Mucosa of descending colon (tissue), 3 donors: ENCODE data around the gene ANKRD44. TPM values are rescaled to one million over a fixed set of nuclear protein-coding genes. Genes with fewer than 3 reads are reported as not detected.
A peak's percentile ranks its signal among the peaks of the same experiment; 100 is the strongest.

ENCODE experiments used
- ATAC-seq: fragments of 200-7000 bp; cut with Tn5 transposase; one replicate; pipeline ENCODE4 v1.9.1; 2020; ENCODE audit warnings: mild to moderate bottlenecking, moderate library complexity
- DNase-seq, 3 donors: peaks; one replicate each; pipeline ENCODE4 v3.0.0-alpha.2; 2020
- H3K36me3 ChIP-seq: fragments of 200-600 bp; one replicate; pipeline ENCODE4 v1.8.0; 2021; ENCODE audit warnings: low read depth, mild to moderate bottlenecking
- H3K4me1 ChIP-seq: fragments of 200-600 bp; one replicate; pipeline ENCODE4 v1.8.0; 2021; ENCODE audit warnings: low read depth, mild to moderate bottlenecking
- H3K4me3 ChIP-seq: fragments of 200-600 bp; one replicate; pipeline ENCODE4 v1.8.0; 2021; ENCODE audit warnings: mild to moderate bottlenecking
- H3K9me3 ChIP-seq: fragments of 200-600 bp; one replicate; pipeline ENCODE4 v1.8.0; 2021; ENCODE audit warnings: mild to moderate bottlenecking
- intact Hi-C, 2 donors: fragments of 100-400 bp; cut with DNase I in 1 of 2; cut with micrococcal nuclease in 1 of 2; formaldehyde crosslinking; loops; one replicate each; pipeline versions ENCODE4 v1.11.0 to v1.11.1; 2022; cut with DNase I, micrococcal nuclease
- total RNA-seq, 3 donors: library from RNA; stranded (reverse); fragmentation: NEBNext Ultra II Directional in 2 of 3; extraction: Animal tissue kit (Norgen Biotek cat#: 25700) in 2 of 3; gene quantifications; one replicate each; pipeline versions ENCODE4 v1.2.1 to v1.2.4, GENCODE V29; 2021 to 2023
- TF ChIP-seq, protein P1 (sequence below): fragments of 200-600 bp; IDR thresholded peaks from one replicate; pipeline ENCODE4 v1.8.0; 2022; ENCODE audit warnings: antibody characterized with exemption, mild to moderate bottlenecking
- donor health status: DM: no; HTN: no; CAD: no; lungs with moderate emphysema.
- donor health status: DM: no; HTN: no; CAD: no.
- donor health status: DM: no; HTN: yes; CAD: no.

Gene ANKRD44
- total RNA-seq, 3 donors from 2014 or later: 9.7 to 25.7 (median 13.7) TPM

DNA sequence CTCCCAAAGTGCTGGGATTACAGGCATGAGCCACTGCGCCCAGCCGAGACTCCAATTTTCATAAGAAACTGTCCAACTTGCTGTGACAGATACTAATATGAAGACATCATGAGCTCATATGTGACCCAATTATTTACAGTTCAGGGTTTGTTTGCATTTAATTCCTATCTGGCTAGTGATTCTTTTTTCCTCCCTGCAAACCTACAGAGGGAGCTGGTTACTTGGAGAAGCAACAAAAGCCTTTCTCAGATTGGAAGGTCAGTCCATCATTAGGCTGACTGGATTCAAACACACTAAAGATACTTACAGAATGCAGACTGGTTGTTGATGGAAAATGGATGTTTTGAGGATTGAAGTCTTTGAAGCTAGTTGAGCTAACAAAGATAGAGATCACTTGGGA is 176.4 kb downstream of the ANKRD44 start:
- DNase-seq (no peak), ATAC-seq (no peak)
- no peak overlapping the region for H3K4me3 ChIP-seq
- no peaks in the 10 kb centered on the region for H3K9me3 ChIP-seq
- H3K4me1 ChIP-seq: peaks cover 10% of the 10 kb centered on the region
- intact Hi-C loops: no loop called here
- H3K36me3 ChIP-seq: no peaks in the 10 kb centered on the region
- TF ChIP-seq, protein P1, sequence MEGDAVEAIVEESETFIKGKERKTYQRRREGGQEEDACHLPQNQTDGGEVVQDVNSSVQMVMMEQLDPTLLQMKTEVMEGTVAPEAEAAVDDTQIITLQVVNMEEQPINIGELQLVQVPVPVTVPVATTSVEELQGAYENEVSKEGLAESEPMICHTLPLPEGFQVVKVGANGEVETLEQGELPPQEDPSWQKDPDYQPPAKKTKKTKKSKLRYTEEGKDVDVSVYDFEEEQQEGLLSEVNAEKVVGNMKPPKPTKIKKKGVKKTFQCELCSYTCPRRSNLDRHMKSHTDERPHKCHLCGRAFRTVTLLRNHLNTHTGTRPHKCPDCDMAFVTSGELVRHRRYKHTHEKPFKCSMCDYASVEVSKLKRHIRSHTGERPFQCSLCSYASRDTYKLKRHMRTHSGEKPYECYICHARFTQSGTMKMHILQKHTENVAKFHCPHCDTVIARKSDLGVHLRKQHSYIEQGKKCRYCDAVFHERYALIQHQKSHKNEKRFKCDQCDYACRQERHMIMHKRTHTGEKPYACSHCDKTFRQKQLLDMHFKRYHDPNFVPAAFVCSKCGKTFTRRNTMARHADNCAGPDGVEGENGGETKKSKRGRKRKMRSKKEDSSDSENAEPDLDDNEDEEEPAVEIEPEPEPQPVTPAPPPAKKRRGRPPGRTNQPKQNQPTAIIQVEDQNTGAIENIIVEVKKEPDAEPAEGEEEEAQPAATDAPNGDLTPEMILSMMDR: no peak

DNA sequence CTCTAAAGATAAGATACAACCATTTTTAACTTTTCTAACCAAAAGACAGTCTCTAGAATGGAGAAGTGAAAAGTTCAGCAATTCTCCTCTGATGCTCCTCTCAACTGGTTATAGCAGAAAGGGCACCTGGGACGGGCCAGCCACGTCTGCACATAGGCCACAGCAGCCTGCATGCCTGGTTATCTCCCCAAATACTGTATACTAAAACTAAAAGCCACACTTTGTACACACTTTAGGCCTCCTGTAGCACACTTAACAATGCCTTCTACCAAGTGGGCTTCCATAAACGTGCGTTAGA is 179.1 kb downstream of the ANKRD44 start:
- no peaks in the 10 kb centered on the region for H3K9me3 ChIP-seq
- intact Hi-C loops: no loop called here

DNA sequence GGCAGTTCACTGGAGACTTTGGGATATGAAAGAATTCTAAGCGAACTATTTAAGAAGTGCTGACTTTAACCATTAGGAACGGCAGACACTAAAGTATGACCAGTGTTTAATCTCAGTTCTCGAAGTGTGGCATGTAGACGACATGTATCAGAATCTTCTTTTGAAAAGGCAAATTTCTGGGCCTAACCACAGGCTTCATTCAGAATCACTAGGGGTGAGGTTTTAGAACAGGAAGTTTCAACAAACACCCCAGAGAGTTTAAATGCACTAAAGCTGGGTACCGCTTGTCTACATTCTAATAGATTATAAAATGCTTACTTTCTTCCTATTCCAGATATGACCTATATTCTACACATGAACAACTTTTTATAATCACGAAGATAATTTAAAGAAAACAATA is 180.3 kb downstream of the ANKRD44 start:
- intact Hi-C loops: no loop called here
- peak; percentile 73 for ATAC-seq

More for the DNA sequence above, 179.1 kb downstream of the ANKRD44 start:
- ATAC-seq: peak; percentile 61
- H3K4me3 ChIP-seq: no peak overlapping the region
- TF ChIP-seq, protein P1: no peak
- DNase-seq: no peak
- H3K36me3 ChIP-seq: no peaks in the 10 kb centered on the region
- no peaks in the 10 kb centered on the region for H3K4me1 ChIP-seq

DNA sequence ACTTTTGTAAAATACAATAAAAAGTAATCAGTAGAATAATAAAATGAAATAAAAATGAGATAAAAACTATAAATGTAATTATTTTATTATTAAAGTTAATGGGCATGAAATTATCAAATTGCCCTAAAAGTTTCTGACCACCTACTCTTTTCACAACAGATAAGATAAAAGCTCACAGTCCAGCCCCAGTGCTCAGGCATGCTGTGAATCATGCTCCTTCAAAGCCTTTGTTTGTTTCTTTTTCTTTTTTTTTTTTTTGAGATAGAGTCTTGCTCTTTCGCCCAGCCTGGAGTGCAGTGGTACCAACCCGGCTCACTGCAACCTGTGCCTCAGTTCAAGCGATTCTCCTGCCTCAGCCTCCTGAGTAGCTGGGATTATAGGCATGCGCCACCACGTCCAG is 181.7 kb downstream of the ANKRD44 start:
- H3K9me3 ChIP-seq: no peaks in the 10 kb centered on the region
- ATAC-seq (no peak), DNase-seq (no peak)
- no peaks in the 10 kb centered on the region for H3K36me3 ChIP-seq
- no peak overlapping the region for H3K4me3 ChIP-seq
- TF ChIP-seq, protein P1: no peak
- H3K4me1 ChIP-seq: no peaks in the 10 kb centered on the region
- intact Hi-C loops: no loop called here

More for the DNA sequence above, 180.3 kb downstream of the ANKRD44 start:
- no peaks in the 10 kb centered on the region for H3K9me3 ChIP-seq
- TF ChIP-seq, protein P1: no peak
- DNase-seq: no peak
- no peaks in the 10 kb centered on the region for H3K36me3 ChIP-seq
- H3K4me3 ChIP-seq: no peak overlapping the region
- H3K4me1 ChIP-seq: no peaks in the 10 kb centered on the region

DNA sequence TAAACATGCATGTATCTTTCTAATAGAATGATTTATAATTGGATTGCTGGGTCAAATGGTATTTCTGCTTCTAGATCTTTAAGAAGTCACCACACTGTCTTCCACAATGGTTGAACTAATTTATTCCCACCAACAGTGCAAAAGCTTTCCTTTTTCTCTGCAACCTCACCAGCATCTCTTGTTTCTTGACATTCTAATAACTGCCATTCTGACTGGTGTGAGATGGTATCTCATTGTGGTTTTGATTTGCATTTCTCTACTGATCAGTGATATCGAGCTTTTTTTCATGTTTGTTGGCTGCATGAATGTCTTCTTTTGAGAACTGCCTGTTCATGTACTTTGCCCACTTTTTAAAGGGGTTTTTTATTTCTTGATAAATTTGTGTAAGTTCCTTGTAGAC is 182.5 kb downstream of the ANKRD44 start:
- no peaks in the 10 kb centered on the region for H3K4me1 ChIP-seq
- H3K36me3 ChIP-seq: no peaks in the 10 kb centered on the region
- intact Hi-C loops: no loop called here
- DNase-seq (no peak), ATAC-seq (no peak)
- TF ChIP-seq, protein P1: no peak
- no peaks in the 10 kb centered on the region for H3K9me3 ChIP-seq
- H3K4me3 ChIP-seq: no peak overlapping the region

DNA sequence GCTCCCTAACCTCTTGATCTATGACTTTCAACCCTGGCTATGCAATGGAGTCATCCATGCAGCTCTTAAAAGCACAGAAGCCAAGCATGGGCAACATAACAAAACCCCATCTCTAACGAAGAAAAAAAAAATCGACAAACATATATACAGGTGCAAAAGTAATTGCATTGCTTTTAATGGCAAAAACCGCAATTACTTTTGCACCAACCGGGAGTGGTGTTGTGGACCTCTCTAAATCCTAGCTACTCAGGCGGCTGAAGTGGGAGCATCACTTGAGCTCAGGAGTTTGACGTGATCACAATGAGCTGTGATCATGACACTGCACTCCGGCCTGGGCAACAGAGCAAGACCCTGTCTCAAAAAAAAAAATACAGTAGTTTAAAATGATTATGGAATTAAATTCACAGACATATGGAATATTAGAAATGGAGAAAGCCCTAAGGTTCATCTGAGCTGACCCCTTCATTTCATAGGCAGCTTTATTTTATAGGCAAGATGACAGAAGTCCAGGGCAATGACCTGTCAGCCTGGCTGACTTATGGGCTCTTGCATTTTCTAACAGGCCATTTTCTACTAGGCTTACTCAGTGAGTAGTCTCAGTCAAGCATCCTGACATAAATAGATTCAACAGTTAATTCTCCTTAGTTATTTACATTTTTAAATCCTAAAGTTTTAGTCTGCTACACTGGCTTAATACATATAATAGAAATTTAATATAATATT is 183.8 kb downstream of the ANKRD44 start:
- ATAC-seq: no peak
- DNase-seq: no peak
- Histone ChIP-seq H3K9me3 (no peaks in the 10 kb centered on the region), H3K36me3 (no peaks in the 10 kb centered on the region), H3K4me3 (no peak overlapping the region), H3K4me1 (no peaks in the 10 kb centered on the region)
- intact Hi-C loops: no loop called here
- TF ChIP-seq, protein P1: no peak
